ENCODE results near the gene CEP19.

The CEP19 gene

GRCh38 chr3:196754091-196754981 is 42.3 kb upstream of the CEP19 start:
- no peak overlapping the region for H3K27ac ChIP-seq (ENCODE audit: extremely low read depth, low read depth, low read length)
- ChIA-PET CTCF (no interaction called here), POLR2A (no interaction called here)
- TF ChIP-seq ZNF391 (tag by site-specific recombination; IDR thresholded peaks at IDR 0.05; ENCODE audit: borderline replicate concordance, low read depth) (no peak), ZNF132 (tag by site-specific recombination; IDR thresholded peaks at IDR 0.05; ENCODE audit: borderline replicate concordance) (no peak)
- H3K36me3 ChIP-seq (ENCODE audit: control insufficient read depth in 2 of 2, insufficient read depth in 1 of 2, low read length in 2 of 2): peaks cover 0 to 13% of the 10 kb centered on the region in 2 experiments; a peak in 1 of 3 replicates
- H3K9me3 ChIP-seq (ENCODE audit: control insufficient read depth, insufficient read depth, low read depth, low read length): no peaks in the 10 kb centered on the region
- H3K4me1 ChIP-seq (ENCODE audit: control insufficient read depth, insufficient read depth, low read length): no peaks in the 10 kb centered on the region
- no peak overlapping the region for H3K4me3 ChIP-seq (ENCODE audit: low read depth, low read length)

DNA sequence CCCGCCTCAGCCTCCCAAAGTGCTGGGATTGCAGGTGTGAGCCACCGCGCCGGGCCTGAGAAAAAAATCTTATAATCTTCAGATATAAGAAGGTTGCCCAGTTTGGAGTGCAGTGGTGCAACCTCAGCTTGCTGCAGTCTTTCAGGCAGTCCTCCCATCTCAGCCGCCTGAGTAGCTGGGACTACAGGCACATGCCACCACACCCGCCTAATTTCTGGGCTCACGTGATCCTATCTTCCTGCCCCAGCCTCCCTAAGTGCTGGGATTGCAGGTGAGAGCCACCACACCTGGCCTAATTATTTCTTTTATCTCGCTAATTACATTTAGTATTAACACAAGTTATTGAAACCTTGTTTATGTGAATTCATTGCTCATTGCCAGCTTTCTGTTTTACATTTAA is 41.2 kb upstream of the CEP19 start:
- H3K27ac ChIP-seq (ENCODE audit: extremely low read depth, low read depth, low read length): no peak overlapping the region
- peaks cover 0 to 24% of the 10 kb centered on the region in 2 experiments; a peak in 1 of 3 replicates for H3K36me3 ChIP-seq (ENCODE audit: control insufficient read depth in 2 of 2, insufficient read depth in 1 of 2, low read length in 2 of 2)
- TF ChIP-seq ZNF473 (tag by site-specific recombination; IDR thresholded peaks at IDR 0.05) (no peak), ZFP3 (tag by site-specific recombination; IDR thresholded peaks at IDR 0.05; ENCODE audit: low read depth) (no peak), REST (tag by site-specific recombination; IDR thresholded peaks at IDR 0.05) (no peak), ZNF530 (tag by site-specific recombination; IDR thresholded peaks at IDR 0.05; ENCODE audit: low read depth) (no peak), GLIS1 (tag by site-specific recombination; IDR thresholded peaks at IDR 0.05) (no peak), ZNF239 (tag by site-specific recombination; IDR thresholded peaks at IDR 0.05) (no peak), ZNF433 (tag by site-specific recombination; IDR thresholded peaks at IDR 0.05; ENCODE audit: low read depth) (no peak), ZNF23 (tag by site-specific recombination; IDR thresholded peaks at IDR 0.05; ENCODE audit: borderline replicate concordance) (no peak), ZNF140 (tag by site-specific recombination; IDR thresholded peaks at IDR 0.05) (no peak), BCL11B (tag by site-specific recombination; IDR thresholded peaks at IDR 0.05; ENCODE audit: low read depth) (no peak), ZNF121 (tag by site-specific recombination; IDR thresholded peaks at IDR 0.05) (no peak), ZNF558 (tag by site-specific recombination; IDR thresholded peaks at IDR 0.05) (no peak), ZNF488 (tag by site-specific recombination; IDR thresholded peaks at IDR 0.05) (no peak), ZNF660 (tag by site-specific recombination; IDR thresholded peaks at IDR 0.05) (no peak), ZNF76 (tag by site-specific recombination; IDR thresholded peaks at IDR 0.05; ENCODE audit: borderline replicate concordance, low read depth) (no peak), KLF7 (tag by site-specific recombination; IDR thresholded peaks at IDR 0.05; ENCODE audit: borderline replicate concordance) (no peak)
- TF ChIP-seq, protein P1, sequence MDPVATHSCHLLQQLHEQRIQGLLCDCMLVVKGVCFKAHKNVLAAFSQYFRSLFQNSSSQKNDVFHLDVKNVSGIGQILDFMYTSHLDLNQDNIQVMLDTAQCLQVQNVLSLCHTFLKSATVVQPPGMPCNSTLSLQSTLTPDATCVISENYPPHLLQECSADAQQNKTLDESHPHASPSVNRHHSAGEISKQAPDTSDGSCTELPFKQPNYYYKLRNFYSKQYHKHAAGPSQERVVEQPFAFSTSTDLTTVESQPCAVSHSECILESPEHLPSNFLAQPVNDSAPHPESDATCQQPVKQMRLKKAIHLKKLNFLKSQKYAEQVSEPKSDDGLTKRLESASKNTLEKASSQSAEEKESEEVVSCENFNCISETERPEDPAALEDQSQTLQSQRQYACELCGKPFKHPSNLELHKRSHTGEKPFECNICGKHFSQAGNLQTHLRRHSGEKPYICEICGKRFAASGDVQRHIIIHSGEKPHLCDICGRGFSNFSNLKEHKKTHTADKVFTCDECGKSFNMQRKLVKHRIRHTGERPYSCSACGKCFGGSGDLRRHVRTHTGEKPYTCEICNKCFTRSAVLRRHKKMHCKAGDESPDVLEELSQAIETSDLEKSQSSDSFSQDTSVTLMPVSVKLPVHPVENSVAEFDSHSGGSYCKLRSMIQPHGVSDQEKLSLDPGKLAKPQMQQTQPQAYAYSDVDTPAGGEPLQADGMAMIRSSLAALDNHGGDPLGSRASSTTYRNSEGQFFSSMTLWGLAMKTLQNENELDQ (tag by site-specific recombination; IDR thresholded peaks at IDR 0.05; ENCODE audit: low read depth): no peak
- TF ChIP-seq, protein P2, sequence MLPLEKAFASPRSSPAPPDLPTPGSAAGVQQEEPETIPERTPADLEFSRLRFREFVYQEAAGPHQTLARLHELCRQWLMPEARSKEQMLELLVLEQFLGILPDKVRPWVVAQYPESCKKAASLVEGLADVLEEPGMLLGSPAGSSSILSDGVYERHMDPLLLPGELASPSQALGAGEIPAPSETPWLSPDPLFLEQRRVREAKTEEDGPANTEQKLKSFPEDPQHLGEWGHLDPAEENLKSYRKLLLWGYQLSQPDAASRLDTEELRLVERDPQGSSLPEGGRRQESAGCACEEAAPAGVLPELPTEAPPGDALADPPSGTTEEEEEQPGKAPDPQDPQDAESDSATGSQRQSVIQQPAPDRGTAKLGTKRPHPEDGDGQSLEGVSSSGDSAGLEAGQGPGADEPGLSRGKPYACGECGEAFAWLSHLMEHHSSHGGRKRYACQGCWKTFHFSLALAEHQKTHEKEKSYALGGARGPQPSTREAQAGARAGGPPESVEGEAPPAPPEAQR (tag by site-specific recombination; IDR thresholded peaks at IDR 0.05): no peak
- no peak overlapping the region for H3K4me3 ChIP-seq (ENCODE audit: low read depth, low read length)
- H3K9me3 ChIP-seq (ENCODE audit: control insufficient read depth, insufficient read depth, low read depth, low read length): no peaks in the 10 kb centered on the region
- H3K4me1 ChIP-seq (ENCODE audit: control insufficient read depth, insufficient read depth, low read length): no peaks in the 10 kb centered on the region
- ChIA-PET CTCF (interaction anchor here (0.6 kb wide), 1 partner anchor 84 kb away, joined by 4 read pairs; no protein-coding TSS in a partner anchor), POLR2A (no interaction called here)

Measured in HEK293 (cell line).